Natural killer cell (primary cell): Measurements from ENCODE around the gene FMN1. TPM values are rescaled to one million over a fixed set of nuclear protein-coding genes. Genes with fewer than 3 reads are reported as not detected.

Source experiments
- ATAC-seq, 3 donors: fragments of 150-1000 bp in 2 of 3; fragments of 200-7000 bp in 1 of 3; cut with Tn5 transposase; 1 replicate in 1 of 3; 2 replicates in 2 of 3; pipeline ENCODE4 v1.10.0; 2021; ENCODE audit warnings: mild to moderate bottlenecking in 2 of 3, moderate library complexity in 2 of 3
- DNase-seq, 2 donors: peaks; one replicate each; pipeline versions ENCODE4 v3.0.0 to v3.0.0-alpha.2; 2013 to 2021; ENCODE audit warnings: mixed read lengths in 1 of 2
- H3K27ac ChIP-seq: one replicate; pipeline ENCODE4 v1.5.1; 2013; ENCODE audit warnings: mild to moderate bottlenecking, low read length
- H3K27me3 ChIP-seq: one replicate; pipeline ENCODE4 v1.6.1; 2013; ENCODE audit warnings: low read length; ENCODE audit not compliant: control insufficient read depth, insufficient read depth
- H3K36me3 ChIP-seq: one replicate; pipeline ENCODE4 v1.6.1; 2013; ENCODE audit warnings: low read length; ENCODE audit not compliant: control insufficient read depth, insufficient read depth
- H3K4me1 ChIP-seq: one replicate; pipeline ENCODE4 v1.6.1; 2013; ENCODE audit warnings: low read length; ENCODE audit not compliant: control insufficient read depth, insufficient read depth
- H3K4me3 ChIP-seq: one replicate; pipeline ENCODE4 v1.5.1; 2013; ENCODE audit warnings: low read length
- H3K9me3 ChIP-seq: one replicate; pipeline ENCODE4 v1.6.1; 2013; ENCODE audit warnings: low read length; ENCODE audit not compliant: control insufficient read depth, insufficient read depth
- H3K27ac Mint-ChIP-seq, 2 donors: one replicate each; pipeline ENCODE4 v1.8.0; 2022; ENCODE audit warnings: mild to moderate bottlenecking in 2 of 2, mixed read lengths in 2 of 2, moderate library complexity in 1 of 2
- H3K27me3 Mint-ChIP-seq, 2 donors: one replicate each; pipeline ENCODE4 v1.8.0; 2022; ENCODE audit warnings: low read depth in 2 of 2, mixed read lengths in 2 of 2
- H3K36me3 Mint-ChIP-seq: one replicate; pipeline ENCODE4 v1.8.0; 2022; ENCODE audit warnings: mixed read lengths
- H3K4me1 Mint-ChIP-seq, 2 donors: one replicate each; pipeline ENCODE4 v1.8.0; 2022; ENCODE audit warnings: mixed read lengths in 2 of 2
- H3K4me3 Mint-ChIP-seq: one replicate; pipeline ENCODE4 v1.8.0; 2022; ENCODE audit warnings: mild to moderate bottlenecking, moderate library complexity, mixed read lengths
- H3K9me3 Mint-ChIP-seq, 2 donors: one replicate each; pipeline ENCODE4 v1.8.0; 2022; ENCODE audit warnings: mixed read lengths in 2 of 2
- WGBS: methylation state at CpG from one replicate; pipeline ENCODE4 v1.1.7; 2013; ENCODE audit warnings: missing lambda C conversion rate; ENCODE audit not compliant: insufficient coverage; 5-methylcytosine and 5-hydroxymethylcytosine counted together
- intact Hi-C: fragments of 100-400 bp; cut with micrococcal nuclease; formaldehyde crosslinking; loops from one replicate; pipeline ENCODE4 v1.14.2; 2022
- total RNA-seq, 4 donors: library from RNA; stranded (reverse); fragments of 120-200 nt in 1 of 4; gene quantifications; one replicate each; pipeline versions ENCODE4 v1.2.3 to v1.2.4, GENCODE V29; 2013 to 2022
- TF ChIP-seq, protein P1 (sequence below): fragments of 200-600 bp; IDR thresholded peaks from one replicate; pipeline ENCODE4 v1.8.0; 2022; ENCODE audit warnings: antibody characterized with exemption

The FMN1 gene
- total RNA-seq, 3 donors from 2014 or later (not counting 1 experiment from before 2014, with no cell fraction given): 2.0 to 19.2 (median 2.2) TPM

DNA sequence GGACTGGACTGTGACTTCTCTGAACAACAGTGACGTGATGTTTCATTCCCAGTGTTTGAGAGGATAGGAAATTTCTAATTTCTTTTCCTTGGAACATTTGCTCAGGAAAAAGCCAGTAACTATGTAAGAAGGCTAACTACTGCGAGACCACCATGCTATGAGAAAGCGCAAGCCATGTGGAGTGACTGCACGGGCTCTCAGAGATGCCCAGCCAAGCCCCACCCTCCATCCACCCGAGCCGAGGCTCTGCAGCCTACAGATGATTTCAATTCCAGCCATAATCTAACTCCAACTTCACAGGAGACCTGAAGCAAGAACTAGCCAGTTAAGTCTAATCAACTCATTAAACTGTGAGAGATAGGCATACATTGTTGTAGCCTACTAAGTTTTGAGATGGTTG lies 352.4 kb downstream of the FMN1 start:
- Histone ChIP-seq H3K36me3 (no peaks in the 10 kb centered on the region), H3K4me3 (no peak overlapping the region), H3K27ac (no peak overlapping the region), H3K27me3 (no peaks in the 10 kb centered on the region), H3K9me3 (no peaks in the 10 kb centered on the region), H3K4me1 (no peaks in the 10 kb centered on the region)
- 93% methylated on average over 6 of the region's 6 CpGs for WGBS
- Mint-ChIP-seq H3K4me1 (no peaks in the 10 kb centered on the region), H3K4me3 (no peak overlapping the region), H3K27ac (no peak overlapping the region), H3K27me3 (peaks cover 0 to 21% of the 10 kb centered on the region in 2 donors), H3K9me3 (no peaks in the 10 kb centered on the region), H3K36me3 (no peaks in the 10 kb centered on the region)
- DNase-seq: no peak
- TF ChIP-seq, protein P1, sequence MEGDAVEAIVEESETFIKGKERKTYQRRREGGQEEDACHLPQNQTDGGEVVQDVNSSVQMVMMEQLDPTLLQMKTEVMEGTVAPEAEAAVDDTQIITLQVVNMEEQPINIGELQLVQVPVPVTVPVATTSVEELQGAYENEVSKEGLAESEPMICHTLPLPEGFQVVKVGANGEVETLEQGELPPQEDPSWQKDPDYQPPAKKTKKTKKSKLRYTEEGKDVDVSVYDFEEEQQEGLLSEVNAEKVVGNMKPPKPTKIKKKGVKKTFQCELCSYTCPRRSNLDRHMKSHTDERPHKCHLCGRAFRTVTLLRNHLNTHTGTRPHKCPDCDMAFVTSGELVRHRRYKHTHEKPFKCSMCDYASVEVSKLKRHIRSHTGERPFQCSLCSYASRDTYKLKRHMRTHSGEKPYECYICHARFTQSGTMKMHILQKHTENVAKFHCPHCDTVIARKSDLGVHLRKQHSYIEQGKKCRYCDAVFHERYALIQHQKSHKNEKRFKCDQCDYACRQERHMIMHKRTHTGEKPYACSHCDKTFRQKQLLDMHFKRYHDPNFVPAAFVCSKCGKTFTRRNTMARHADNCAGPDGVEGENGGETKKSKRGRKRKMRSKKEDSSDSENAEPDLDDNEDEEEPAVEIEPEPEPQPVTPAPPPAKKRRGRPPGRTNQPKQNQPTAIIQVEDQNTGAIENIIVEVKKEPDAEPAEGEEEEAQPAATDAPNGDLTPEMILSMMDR: no peak
- intact Hi-C loops: no loop called here
- ATAC-seq: no peak

DNA sequence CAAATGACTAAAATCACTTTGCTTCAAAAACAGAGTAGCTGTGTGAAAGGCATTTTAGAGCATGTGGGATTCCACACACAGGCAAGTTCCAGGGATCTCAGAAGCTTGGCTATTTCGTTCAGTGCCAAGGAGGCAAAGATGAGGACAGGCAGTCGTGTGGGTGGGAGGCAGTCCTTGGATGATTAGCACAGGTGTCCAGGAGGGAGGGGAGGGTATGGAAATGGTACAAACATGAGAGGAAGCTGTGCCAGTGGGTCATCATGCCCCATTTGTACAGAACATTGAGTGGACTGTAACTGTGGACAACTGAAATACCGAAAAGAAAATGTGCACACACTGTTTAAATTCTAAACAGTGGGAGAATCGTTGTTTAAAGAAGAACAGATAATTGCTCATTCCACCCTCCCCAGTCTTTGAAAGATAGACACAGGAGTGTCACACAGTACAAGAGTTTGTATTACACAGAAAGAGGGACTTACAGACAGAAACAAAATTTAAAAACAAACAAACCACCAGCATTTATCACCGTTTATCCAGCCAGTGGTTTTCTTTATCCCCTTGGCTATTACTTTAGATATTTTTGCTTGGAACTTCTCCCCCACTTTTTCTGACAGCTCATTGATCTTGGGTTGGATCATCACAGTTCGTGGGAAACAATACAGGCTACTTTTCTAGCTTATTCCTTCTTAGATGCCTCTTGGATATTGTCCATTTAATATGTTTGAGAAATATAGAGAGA lies 353.8 kb downstream of the FMN1 start:
- intact Hi-C loops: no loop called here
- no peak overlapping the region for H3K4me3 Mint-ChIP-seq
- no peak overlapping the region for H3K27ac Mint-ChIP-seq
- ATAC-seq (no peak), DNase-seq (no peak)
- Histone ChIP-seq H3K36me3 (no peaks in the 10 kb centered on the region), H3K4me3 (no peak overlapping the region), H3K4me1 (no peaks in the 10 kb centered on the region), H3K27me3 (no peaks in the 10 kb centered on the region), H3K27ac (no peak overlapping the region), H3K9me3 (no peaks in the 10 kb centered on the region)
- no peaks in the 10 kb centered on the region for H3K4me1 Mint-ChIP-seq
- H3K9me3 Mint-ChIP-seq: no peaks in the 10 kb centered on the region
- WGBS: 70% methylated on average over 5 of the region's 6 CpGs
- TF ChIP-seq, protein P1: no peak
- peaks cover 0 to 21% of the 10 kb centered on the region in 2 donors for H3K27me3 Mint-ChIP-seq
- H3K36me3 Mint-ChIP-seq: no peaks in the 10 kb centered on the region

DNA sequence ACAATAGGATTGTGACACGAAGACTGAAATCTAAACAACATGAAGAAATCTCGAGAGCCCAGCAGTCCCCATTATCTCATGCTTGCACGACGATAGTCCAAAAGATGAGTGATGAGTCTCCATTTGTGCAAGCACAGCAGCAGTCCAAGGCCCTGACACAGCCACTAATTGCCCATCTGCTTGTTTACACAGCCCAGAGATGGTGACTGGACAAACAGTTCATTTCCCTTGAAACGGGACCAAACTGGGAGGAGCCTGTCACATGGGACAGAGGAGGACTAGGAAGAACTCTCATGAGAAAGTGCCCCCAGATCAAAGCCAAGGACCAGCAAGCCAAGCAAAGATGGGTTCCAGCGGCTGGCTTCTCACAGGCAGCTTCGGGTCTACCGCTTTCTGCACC lies 355.7 kb downstream of the FMN1 start:
- ATAC-seq: no peak
- H3K27ac Mint-ChIP-seq: no peak overlapping the region
- Histone ChIP-seq H3K4me1 (no peaks in the 10 kb centered on the region), H3K27ac (no peak overlapping the region), H3K36me3 (no peaks in the 10 kb centered on the region), H3K4me3 (no peak overlapping the region), H3K9me3 (no peaks in the 10 kb centered on the region), H3K27me3 (no peaks in the 10 kb centered on the region)
- intact Hi-C loops: no loop called here
- no peak for DNase-seq
- H3K4me3 Mint-ChIP-seq: no peak overlapping the region
- no peaks in the 10 kb centered on the region for H3K9me3 Mint-ChIP-seq
- H3K4me1 Mint-ChIP-seq: no peaks in the 10 kb centered on the region
- H3K36me3 Mint-ChIP-seq: no peaks in the 10 kb centered on the region
- TF ChIP-seq, protein P1: no peak
- 95% methylated on average over 8 of the region's 8 CpGs for WGBS
- H3K27me3 Mint-ChIP-seq: peaks cover 0 to 33% of the 10 kb centered on the region in 2 donors

DNA sequence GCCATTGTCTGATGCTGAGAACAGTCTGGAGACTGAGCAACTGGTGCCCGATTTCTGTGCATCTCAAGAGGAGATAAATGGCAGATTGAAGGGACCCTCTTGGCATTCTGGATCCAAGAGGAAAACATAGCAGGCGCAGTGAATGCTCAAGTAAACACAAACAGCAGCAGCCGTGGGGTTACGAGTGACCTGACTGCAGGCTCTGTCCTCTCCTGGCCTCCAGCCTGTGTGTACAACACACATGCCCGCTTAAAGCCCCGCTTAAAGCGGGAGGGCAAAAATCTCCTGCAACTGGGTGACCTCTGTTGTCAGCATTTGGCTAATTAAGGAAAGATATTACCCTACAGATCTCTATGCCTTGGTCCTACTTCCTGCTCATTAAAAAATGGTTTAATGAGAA lies 356.2 kb downstream of the FMN1 start:
- H3K4me1 Mint-ChIP-seq: no peaks in the 10 kb centered on the region
- H3K4me1 ChIP-seq: no peaks in the 10 kb centered on the region
- H3K27me3 Mint-ChIP-seq: peaks cover 0 to 35% of the 10 kb centered on the region in 2 donors
- H3K9me3 Mint-ChIP-seq: no peaks in the 10 kb centered on the region
- H3K9me3 ChIP-seq: no peaks in the 10 kb centered on the region
- no peak overlapping the region for H3K27ac ChIP-seq
- intact Hi-C loops: no loop called here
- TF ChIP-seq, protein P1: no peak
- no peaks in the 10 kb centered on the region for H3K36me3 ChIP-seq
- WGBS: 93% methylated on average over 7 of the region's 7 CpGs
- no peak for DNase-seq
- no peak for ATAC-seq
- no peak overlapping the region for H3K27ac Mint-ChIP-seq
- H3K4me3 Mint-ChIP-seq: no peak overlapping the region
- H3K36me3 Mint-ChIP-seq: no peaks in the 10 kb centered on the region
- H3K27me3 ChIP-seq: no peaks in the 10 kb centered on the region
- no peak overlapping the region for H3K4me3 ChIP-seq
